ENCODE results near the gene EBF3. TPM values are rescaled to one million over a fixed set of nuclear protein-coding genes. Genes with fewer than 3 reads are reported as not detected.

The EBF3 gene
- total RNA-seq, 1 experiment from 2014 or later: 0.12 TPM

DNA sequence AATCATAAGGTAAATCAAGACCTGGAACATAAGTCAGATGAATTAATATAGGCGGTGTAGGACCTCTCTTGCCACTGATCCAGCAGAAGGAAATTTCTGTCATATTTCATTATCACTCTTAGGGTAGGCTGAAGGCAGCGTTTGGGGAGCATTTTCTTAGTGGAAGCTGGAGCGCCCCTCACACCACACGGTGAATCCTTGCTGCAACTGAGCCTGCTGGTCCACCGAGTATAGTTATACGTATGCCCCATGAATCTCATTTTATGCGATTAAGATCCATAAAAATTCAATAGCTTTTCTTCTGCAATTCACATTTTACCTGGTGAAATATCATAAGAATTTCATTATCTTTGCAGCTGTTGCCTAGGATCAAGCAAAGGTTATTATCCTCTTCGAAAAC lies 19.6 kb downstream of the EBF3 start:
- DNase-seq (ENCODE audit: low read depth, low spot score): no peak
- ATAC-seq: no peak
- Histone ChIP-seq H3K9ac (ENCODE audit: low read length) (no peak overlapping the region), H3K9me2 (ENCODE audit: insufficient read depth) (no peaks in the 10 kb centered on the region), H3K9me3 (ENCODE audit: control insufficient read depth in 1 of 2, insufficient read depth in 1 of 2, low read depth in 1 of 2, low read length in 2 of 2) (no peaks in the 10 kb centered on the region), H3K27ac (ENCODE audit: low read depth, low read length) (no peak overlapping the region), H3K4me2 (ENCODE audit: low read length) (no peak overlapping the region), H3K4me3 (replicated peaks in 1 of 2; ENCODE audit: low read depth in 1 of 2, low read length in 2 of 2) (no peak overlapping the region), H3K79me2 (ENCODE audit: insufficient read depth, low read length) (no peaks in the 10 kb centered on the region), H2AFZ (ENCODE audit: low read depth, low read length, poor library complexity, severe bottlenecking) (no peak overlapping the region), H3K36me3 (ENCODE audit: control insufficient read depth in 1 of 2, insufficient read depth in 2 of 2, low read length in 2 of 2) (no peaks in the 10 kb centered on the region), H3K4me1 (ENCODE audit: control insufficient read depth in 1 of 2, insufficient read depth in 2 of 2, low read length in 2 of 2) (no peaks in the 10 kb centered on the region), H3K27me3 (ENCODE audit: insufficient read depth, low read length) (no peaks in the 10 kb centered on the region), H4K20me1 (ENCODE audit: insufficient read depth) (no peaks in the 10 kb centered on the region)
- POLR2A ChIA-PET: no interaction called here
- RAD21 ChIA-PET (ENCODE audit: low non-redundant PET in 1 of 2, low total read pairs in 2 of 2, uncharacterized antibody in 2 of 2, unreplicated experiment in 2 of 2): no interaction called here
- intact Hi-C loops (cut with micrococcal nuclease): no loop called here
- BruUV-seq (replicated peaks): no TSS peak
- TF ChIP-seq POLR2AphosphoS5 (IDR thresholded peaks at IDR 0.05; ENCODE audit: low read depth, low read length): no peak
- TF ChIP-seq ZFX (IDR thresholded peaks at IDR 0.05): no peak
- no peak for TF ChIP-seq RAD21 (IDR thresholded peaks at IDR 0.05; ENCODE audit: low read depth)
- no peak for TF ChIP-seq TCF7L2 (IDR thresholded peaks at IDR 0.05; ENCODE audit: borderline replicate concordance, extremely low read depth, insufficient read depth, insufficient read length)
- TF ChIP-seq CBX3 (IDR thresholded peaks at IDR 0.05; ENCODE audit: low read depth): no peak
- CTCF ChIA-PET: no interaction called here

- RAD21 ChIA-PET (ENCODE audit: low non-redundant PET in 1 of 2, low total read pairs in 2 of 2, uncharacterized antibody in 2 of 2, unreplicated experiment in 2 of 2): no interaction called here
- H4K20me1 ChIP-seq (ENCODE audit: insufficient read depth): no peaks in the 10 kb centered on the region
- no peak overlapping the region for H3K4me2 ChIP-seq (ENCODE audit: low read length)
- no peaks in the 10 kb centered on the region for H3K4me1 ChIP-seq (ENCODE audit: control insufficient read depth in 1 of 2, insufficient read depth in 2 of 2, low read length in 2 of 2)
- H3K27me3 ChIP-seq (ENCODE audit: insufficient read depth, low read length): no peaks in the 10 kb centered on the region
- H3K79me2 ChIP-seq (ENCODE audit: insufficient read depth, low read length): no peaks in the 10 kb centered on the region
- no peaks in the 10 kb centered on the region for H3K9me3 ChIP-seq (ENCODE audit: control insufficient read depth in 1 of 2, insufficient read depth in 1 of 2, low read depth in 1 of 2, low read length in 2 of 2)
- CTCF ChIA-PET: no interaction called here
- POLR2A ChIA-PET: no interaction called here
- no peak overlapping the region for H3K9ac ChIP-seq (ENCODE audit: low read length)
- DNase-seq (ENCODE audit: low read depth, low spot score) (no peak), ATAC-seq (no peak)
- no TSS peak for BruUV-seq (replicated peaks)
- no peaks in the 10 kb centered on the region for H3K9me2 ChIP-seq (ENCODE audit: insufficient read depth)
- no peaks in the 10 kb centered on the region for H3K36me3 ChIP-seq (ENCODE audit: control insufficient read depth in 1 of 2, insufficient read depth in 2 of 2, low read length in 2 of 2)
- intact Hi-C loops (cut with micrococcal nuclease): no loop called here
- H3K27ac ChIP-seq (ENCODE audit: low read depth, low read length): no peak overlapping the region
- TF ChIP-seq ZNF274 (IDR thresholded peaks at IDR 0.05; ENCODE audit: low read depth, low read length) (no peak), SIN3A (IDR thresholded peaks at IDR 0.05; ENCODE audit: low read depth) (no peak), SP1 (IDR thresholded peaks at IDR 0.05; ENCODE audit: low read depth) (no peak), RAD21 (IDR thresholded peaks at IDR 0.05; ENCODE audit: low read depth) (no peak), EGR1 (IDR thresholded peaks at IDR 0.05; ENCODE audit: low read depth) (no peak), CEBPB (IDR thresholded peaks at IDR 0.05; ENCODE audit: low read depth) (no peak), SRF (IDR thresholded peaks at IDR 0.05; ENCODE audit: low read depth) (no peak), CBX3 (IDR thresholded peaks at IDR 0.05; ENCODE audit: low read depth) (no peak)
- TF ChIP-seq, protein P1, sequence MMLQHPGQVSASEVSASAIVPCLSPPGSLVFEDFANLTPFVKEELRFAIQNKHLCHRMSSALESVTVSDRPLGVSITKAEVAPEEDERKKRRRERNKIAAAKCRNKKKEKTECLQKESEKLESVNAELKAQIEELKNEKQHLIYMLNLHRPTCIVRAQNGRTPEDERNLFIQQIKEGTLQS (IDR thresholded peaks at IDR 0.05): no peak
- TF ChIP-seq, protein P2, sequence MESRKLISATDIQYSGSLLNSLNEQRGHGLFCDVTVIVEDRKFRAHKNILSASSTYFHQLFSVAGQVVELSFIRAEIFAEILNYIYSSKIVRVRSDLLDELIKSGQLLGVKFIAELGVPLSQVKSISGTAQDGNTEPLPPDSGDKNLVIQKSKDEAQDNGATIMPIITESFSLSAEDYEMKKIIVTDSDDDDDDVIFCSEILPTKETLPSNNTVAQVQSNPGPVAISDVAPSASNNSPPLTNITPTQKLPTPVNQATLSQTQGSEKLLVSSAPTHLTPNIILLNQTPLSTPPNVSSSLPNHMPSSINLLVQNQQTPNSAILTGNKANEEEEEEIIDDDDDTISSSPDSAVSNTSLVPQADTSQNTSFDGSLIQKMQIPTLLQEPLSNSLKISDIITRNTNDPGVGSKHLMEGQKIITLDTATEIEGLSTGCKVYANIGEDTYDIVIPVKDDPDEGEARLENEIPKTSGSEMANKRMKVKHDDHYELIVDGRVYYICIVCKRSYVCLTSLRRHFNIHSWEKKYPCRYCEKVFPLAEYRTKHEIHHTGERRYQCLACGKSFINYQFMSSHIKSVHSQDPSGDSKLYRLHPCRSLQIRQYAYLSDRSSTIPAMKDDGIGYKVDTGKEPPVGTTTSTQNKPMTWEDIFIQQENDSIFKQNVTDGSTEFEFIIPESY (IDR thresholded peaks at IDR 0.05; ENCODE audit: extremely low read depth, insufficient replicate concordance, low read length): no peak
- H3K4me3 ChIP-seq (replicated peaks in 1 of 2; ENCODE audit: low read depth in 1 of 2, low read length in 2 of 2): no peak overlapping the region
- H2AFZ ChIP-seq (ENCODE audit: low read depth, low read length, poor library complexity, severe bottlenecking): no peak overlapping the region
Observed at GRCh38 chr10:129942936-129943715, 20.9 kb downstream of the EBF3 start.

All from HCT116 (cell line).